HG03064 (cell line): ENCODE results near the gene ARSI.

Source experiments
- ATAC-seq: cut with Tn5 transposase; IDR thresholded peaks from one replicate; pipeline ENCODE4 v1.9.1; 2021; ENCODE audit warnings: low read depth; ENCODE audit not compliant: unreplicated experiment

The ARSI gene

GRCh38 chr5:150309886-150310239 is 7.2 kb upstream of the ARSI start:
- ATAC-seq, result no peak

DNA sequence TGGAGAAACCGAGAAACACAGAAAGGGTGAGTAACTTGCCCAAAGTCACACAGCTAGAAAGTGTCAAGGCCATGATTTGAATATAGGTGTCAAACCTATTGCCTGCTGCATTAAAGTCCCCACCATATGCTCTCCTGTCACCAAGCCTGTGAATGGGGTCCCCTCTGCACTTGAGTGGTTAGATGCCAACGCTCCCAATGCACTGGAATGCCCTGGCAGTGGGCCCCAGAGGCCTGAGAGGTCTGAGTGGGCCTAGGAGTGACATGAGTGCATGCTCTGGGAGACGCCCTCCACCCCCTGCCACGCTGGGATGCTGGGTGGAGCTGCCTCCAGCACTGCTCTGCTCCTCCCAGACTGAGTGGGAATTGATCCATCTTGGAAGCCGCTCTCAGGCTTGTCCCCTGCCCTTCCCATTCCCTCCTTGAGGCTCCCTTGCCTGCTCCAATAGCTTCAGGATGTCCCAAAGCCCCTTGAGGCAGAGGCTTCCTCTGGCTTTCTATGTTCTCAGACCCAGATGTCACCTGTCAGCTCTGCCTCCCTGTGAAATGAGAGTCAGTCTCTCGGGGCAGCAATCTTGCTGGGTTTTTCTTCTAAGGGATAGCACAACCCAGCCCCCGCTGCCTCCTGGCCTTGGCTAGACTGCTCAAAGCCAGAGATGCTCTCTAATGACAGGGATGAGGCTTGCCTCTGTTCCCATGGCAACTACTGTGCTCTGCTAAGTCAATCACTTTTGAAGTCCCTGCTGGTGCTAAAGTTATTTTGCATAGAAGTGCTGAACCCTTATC is 6.6 kb upstream of the ARSI start:
- no peak for ATAC-seq

- ATAC-seq, result no peak
Measured at GRCh38 chr5:150307617-150308426, 5.1 kb upstream of the ARSI start.

GRCh38 chr5:150306775-150307174 is 4.1 kb upstream of the ARSI start:
- ATAC-seq, result no peak

DNA sequence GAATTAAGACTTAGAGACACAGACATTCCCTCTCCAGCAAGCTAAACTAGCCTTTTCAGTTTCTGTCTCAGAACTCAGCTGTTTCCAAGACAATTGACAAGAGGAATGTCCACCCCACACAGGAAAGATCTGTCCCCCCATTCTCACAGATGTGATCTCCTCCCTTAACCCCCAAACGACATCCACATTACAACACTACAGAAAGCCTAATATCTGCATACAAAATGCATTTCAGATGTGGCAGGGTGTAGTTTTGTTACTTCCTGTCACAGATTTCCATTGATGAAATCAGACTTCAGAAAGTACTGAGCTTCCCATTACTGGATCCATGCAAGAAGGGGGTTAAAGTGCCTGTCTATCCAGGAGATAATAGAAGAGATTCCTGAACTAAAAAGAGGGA is 2.9 kb upstream of the ARSI start:
- no peak for ATAC-seq

DNA sequence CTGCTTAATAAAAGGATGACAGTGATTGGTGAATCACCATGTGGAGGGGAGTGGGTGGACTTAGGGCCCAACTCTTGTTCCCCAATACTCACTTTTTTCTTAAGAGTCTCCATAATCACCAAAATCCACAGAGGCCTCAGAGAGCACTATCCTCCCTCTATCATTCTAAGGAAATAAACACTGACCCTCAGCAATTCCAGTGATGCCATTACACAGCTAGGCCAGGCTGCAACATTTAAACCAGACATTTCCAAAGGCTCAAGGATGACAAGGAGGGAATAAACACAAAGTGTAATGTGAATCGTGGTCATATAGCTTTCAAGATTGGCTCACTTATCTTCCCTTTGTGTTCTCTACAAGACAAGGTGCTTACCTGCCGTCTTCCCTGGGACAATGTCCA is 2.4 kb upstream of the ARSI start:
- ATAC-seq, result no peak

GRCh38 chr5:150304481-150305081 is 1.9 kb upstream of the ARSI start:
- no peak for ATAC-seq

- no peak for ATAC-seq
Measured at GRCh38 chr5:150303660-150304386, 1.1 kb upstream of the ARSI start.

DNA sequence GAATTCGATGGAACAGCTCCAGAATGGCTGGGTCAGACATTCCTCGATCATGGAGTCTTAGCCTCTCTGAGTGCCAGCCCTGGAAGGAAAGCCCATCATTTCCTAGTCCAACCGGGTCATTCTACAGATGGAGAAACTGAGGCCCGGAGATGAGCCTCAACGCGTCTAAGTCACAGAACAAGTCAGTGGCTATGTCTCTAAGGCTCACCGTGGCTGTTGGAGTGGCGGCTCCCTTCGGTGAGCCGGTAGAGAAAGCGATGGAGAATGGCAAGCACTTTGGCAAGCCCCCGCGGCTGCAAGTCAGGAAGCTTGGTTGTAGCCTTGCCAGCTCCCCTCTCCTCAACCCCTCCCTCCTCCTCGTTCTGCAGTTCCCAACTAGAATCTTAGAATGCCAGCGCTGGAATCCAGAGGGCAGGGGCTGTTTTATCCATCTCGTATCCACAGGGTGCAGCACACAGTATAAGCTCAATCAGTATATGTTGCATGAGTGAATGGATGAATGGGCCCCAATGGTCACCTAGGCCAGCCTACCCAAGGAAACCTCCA is 438 bp upstream of the ARSI start:
- no peak for ATAC-seq

DNA sequence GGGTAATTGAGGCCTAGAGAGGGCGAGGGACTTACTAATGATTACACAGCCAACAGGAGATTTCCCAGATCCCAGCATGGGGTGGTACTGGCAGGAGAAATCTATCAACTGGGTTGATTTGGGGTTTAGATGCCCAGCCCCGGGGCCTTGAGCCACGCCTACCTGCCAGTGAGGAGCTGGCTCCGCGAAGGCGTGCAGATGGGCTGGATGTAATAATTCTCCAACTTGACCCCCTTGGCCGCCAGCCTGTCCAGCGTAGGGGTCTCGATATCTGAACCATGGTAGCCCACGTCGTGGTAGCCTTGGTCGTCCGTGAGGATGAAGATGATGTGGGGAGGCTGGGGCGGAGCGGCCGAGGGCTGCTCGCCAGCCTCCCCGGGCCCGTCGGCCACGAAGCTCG is 804 bp downstream of the ARSI start:
- no peak for ATAC-seq

- no peak for ATAC-seq
Measured at GRCh38 chr5:150301170-150301505, 1.6 kb downstream of the ARSI start.

DNA sequence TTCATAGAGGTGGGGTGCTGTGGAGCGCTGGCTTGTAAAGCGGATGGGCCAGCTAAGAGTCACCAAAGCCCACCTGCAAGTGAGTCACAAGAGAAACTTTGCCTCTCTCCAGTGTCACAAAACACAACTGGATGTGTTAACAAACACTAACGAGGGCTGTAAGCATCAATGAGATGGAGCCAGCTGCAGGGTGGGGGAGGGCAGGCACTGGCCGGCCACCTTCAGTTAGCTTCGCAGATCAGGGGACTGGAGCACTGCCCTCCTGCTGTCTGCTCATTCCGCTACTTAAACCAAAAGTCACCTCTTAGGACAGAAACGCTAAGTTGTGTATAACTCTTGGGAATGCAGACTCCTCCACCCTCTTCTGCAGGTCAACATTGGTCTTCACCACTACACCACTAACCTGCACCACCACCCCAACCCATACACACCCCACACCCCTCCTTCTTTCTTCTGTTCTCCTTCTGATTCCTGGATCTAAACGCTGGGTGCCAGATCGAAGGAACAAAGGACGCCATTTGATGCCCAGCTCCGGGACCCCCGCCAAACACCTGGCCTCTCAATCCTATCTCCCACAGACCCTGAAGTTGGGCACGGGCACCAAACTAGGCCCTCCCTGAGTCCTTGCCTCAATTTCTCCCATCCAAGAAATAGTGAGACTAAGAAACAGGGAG is 2.1 kb downstream of the ARSI start:
- no peak for ATAC-seq

DNA sequence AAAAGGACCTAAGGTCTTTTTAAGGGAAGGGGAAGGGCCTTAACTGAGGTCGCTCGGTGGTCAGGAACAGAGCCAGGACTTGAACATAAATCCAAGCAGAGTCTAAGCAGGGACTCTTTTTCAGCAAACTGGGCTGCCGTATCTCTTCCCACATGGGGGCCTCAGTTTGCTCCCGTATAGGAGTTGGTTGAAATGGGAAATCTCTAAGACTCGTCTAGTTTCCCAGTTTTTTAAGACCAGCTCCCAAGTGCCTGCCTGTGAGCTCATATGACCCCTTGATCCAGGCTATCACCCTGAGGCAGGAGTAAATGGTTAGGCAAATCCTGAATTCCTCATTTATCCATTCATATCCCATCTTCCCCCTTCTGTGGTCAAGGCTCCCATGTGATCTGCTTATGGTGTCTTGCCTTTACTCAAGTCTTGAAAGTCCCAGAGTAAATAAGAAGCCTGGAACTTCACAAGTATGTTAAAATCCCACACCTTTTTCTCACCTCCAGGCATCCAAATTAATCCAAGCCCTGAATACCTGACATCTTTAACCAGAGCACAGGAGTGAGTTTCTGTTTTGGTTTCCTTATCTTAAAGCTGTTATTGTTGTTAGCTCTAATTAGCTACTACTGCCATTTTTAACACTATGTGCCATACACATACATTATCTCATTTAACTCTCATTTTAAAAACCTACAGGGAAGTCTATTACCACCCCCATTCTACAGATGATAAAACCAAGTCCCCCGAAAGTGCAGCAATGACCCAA is 3.0 kb downstream of the ARSI start:
- no peak for ATAC-seq

DNA sequence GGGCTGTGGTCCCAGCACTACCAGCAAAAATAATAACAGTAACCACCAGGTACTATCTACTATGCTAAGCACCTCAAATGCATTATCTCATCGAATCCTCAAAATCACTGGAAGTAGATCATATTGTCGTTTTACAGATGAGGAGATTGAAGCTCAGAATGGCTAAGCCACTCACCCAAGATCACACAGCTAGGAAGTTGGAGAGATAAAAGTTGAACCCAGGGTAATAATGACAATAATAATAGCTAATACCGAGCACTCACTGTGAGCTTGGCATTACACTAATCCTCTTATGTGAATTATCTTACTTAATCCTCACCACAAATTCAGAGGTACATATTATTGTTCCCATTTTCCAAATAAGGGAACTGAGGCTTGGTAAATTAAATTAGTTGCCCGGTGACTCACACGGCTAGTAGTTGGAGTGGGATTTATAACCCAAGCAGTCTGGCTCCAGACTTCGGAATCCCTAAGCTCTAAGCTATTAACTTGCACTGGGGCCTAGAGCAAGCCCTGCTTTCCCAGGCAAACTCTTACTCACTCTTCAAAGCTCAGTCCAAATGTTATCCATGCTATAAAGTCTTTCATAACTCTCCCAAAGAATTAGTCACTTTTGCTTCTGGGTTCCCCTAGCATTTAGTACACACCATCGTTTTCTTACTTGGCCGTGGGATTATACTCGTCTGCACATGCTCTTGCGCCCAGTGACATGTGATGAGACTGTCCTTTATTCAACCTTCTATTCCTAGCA is 3.8 kb downstream of the ARSI start:
- no peak for ATAC-seq

DNA sequence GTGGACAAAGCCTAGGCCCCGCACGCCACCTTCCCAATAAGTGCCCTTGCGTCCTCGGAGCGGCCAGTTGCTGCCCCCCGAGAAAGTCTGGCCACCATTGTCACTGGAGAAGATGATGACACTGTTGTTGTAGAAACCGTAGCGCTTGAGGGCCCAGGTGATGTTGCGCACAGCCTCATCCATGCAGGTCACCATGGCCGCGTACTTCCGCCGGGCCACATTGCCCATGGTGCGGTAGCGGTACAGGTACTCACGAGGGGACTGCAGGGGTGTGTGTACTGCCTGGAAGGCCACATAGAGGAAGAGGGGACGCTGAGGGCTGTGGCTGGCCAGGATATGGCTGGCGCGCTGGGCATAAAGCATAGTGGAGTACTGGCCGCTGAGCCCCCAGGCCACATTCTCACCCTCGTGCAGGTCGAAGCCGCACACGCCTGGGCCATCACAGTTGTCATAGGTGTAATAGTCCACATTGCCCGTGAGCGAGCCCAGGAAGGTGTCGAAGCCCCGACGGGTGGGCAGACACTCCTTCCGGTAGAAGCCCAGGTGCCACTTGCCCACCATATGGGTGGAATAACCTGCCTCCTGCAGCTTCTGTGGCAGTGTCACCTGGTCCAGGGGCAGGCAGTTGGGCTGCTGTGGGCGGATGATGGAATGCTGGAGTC is 4.6 kb downstream of the ARSI start:
- ATAC-seq, result no peak

- ATAC-seq, result no peak
Measured at GRCh38 chr5:150297236-150297890, 5.3 kb downstream of the ARSI start.

GRCh38 chr5:150296496-150296895 is 6.2 kb downstream of the ARSI start:
- no peak for ATAC-seq
